B cell (primary cell): Measurements from ENCODE around the gene SLIT3. TPM values are rescaled to one million over a fixed set of nuclear protein-coding genes. Genes with fewer than 3 reads are reported as not detected.

Experiments
- ATAC-seq: fragments of 200-7000 bp; cut with Tn5 transposase; one replicate; pipeline ENCODE4 v1.10.0; 2021; ENCODE audit warnings: low read depth, mild to moderate bottlenecking, moderate number of reproducible peaks, moderate library complexity
- CTCF ChIA-PET: fragments of 350-600 bp; sonication (Branson Sonifier 250); formaldehyde crosslinking; loops from one replicate; lab custom pipeline; 2021; ENCODE audit warnings: antibody characterized with exemption, inconsistent platforms; lab: Charles Lee
- POLR2A ChIA-PET: fragments of 350-600 bp; sonication (Branson Sonifier 250); formaldehyde crosslinking; loops from one replicate; lab custom pipeline; 2021; ENCODE audit warnings: antibody characterized with exemption; lab: Charles Lee
- DNase-seq: peaks from one replicate; pipeline ENCODE4 v3.0.0; 2013
- H2AFZ ChIP-seq: 2 replicates; pipeline ENCODE4 v1.6.1; 2012; ENCODE audit warnings: mild to moderate bottlenecking, low read depth, low read length; ENCODE audit not compliant: insufficient read depth, poor library complexity, severe bottlenecking
- H3K27ac ChIP-seq, 2 donors: 1 replicate in 1 of 2; 2 replicates in 1 of 2; pipeline ENCODE4 v1.5.1; 2012 to 2013; ENCODE audit warnings: low read length in 2 of 2, mild to moderate bottlenecking in 2 of 2, moderate library complexity in 1 of 2
- H3K27me3 ChIP-seq, 4 experiments: fragments of 200-600 bp in 1 of 4; sonication (generic) in 1 of 4; replicated peaks in 1 of 4; 1 replicate in 2 of 4; 2 replicates in 2 of 4; pipeline versions ENCODE4 v1.6.1 to v1.7.0; 2013 to 2016; ENCODE audit warnings: low read length in 3 of 4, mild to moderate bottlenecking in 2 of 4, mixed read lengths in 1 of 4, moderate library complexity in 1 of 4; ENCODE audit not compliant: insufficient read depth in 4 of 4, control insufficient read depth in 3 of 4; ENCODE audit errors: control extremely low read depth in 1 of 4
- H3K36me3 ChIP-seq, 2 experiments: replicated peaks in 1 of 2; 1 replicate in 1 of 2; 2 replicates in 1 of 2; pipeline versions ENCODE4 v1.6.1 to v1.7.1; 2013; ENCODE audit warnings: low read length in 1 of 2; ENCODE audit not compliant: insufficient read depth in 2 of 2, control insufficient read depth in 1 of 2; ENCODE audit errors: control extremely low read depth in 1 of 2, extremely low read depth in 1 of 2
- H3K4me1 ChIP-seq, 2 donors: fragments of 200-600 bp in 1 of 2; sonication (generic) in 1 of 2; 1 replicate in 1 of 2; 2 replicates in 1 of 2; pipeline versions ENCODE4 v1.5.1 to v1.6.1; 2013 to 2017; ENCODE audit warnings: low read length in 2 of 2; ENCODE audit not compliant: control insufficient read depth in 2 of 2, insufficient read depth in 2 of 2
- H3K4me2 ChIP-seq: replicated peaks from 2 replicates; pipeline ENCODE3; 2012; ENCODE audit warnings: mild to moderate bottlenecking, low read depth, low read length; ENCODE audit not compliant: poor library complexity, severe bottlenecking
- H3K4me3 ChIP-seq, 5 experiments: fragments of 200-600 bp in 1 of 5; sonication (generic) in 1 of 5; 1 replicate in 3 of 5; 2 replicates in 2 of 5; pipeline versions ENCODE4 v1.5.1 to v1.7.0; 2011 to 2016; ENCODE audit warnings: low read length in 4 of 5, mild to moderate bottlenecking in 4 of 5, low read depth in 2 of 5, control low read depth in 1 of 5, moderate library complexity in 1 of 5; ENCODE audit not compliant: insufficient read depth in 1 of 5; ENCODE audit errors: control extremely low read depth in 1 of 5, extremely low read depth in 1 of 5
- H3K79me2 ChIP-seq: fragments of 200-600 bp; sonication (generic); one replicate; pipeline ENCODE4 v1.6.0; 2016; ENCODE audit warnings: low read length; ENCODE audit not compliant: control insufficient read depth, insufficient read depth
- H3K9ac ChIP-seq: fragments of 200-600 bp; sonication (generic); 2 replicates; pipeline ENCODE4 v1.6.1; 2017; ENCODE audit warnings: mild to moderate bottlenecking, low read length, moderate library complexity
- H3K9me3 ChIP-seq, 3 donors: one replicate each; pipeline versions ENCODE4 v1.6.1 to v1.7.1; 2013; ENCODE audit warnings: low read length in 2 of 3; ENCODE audit not compliant: control insufficient read depth in 2 of 3, insufficient read depth in 1 of 3; ENCODE audit errors: control extremely low read depth in 1 of 3
- H4K20me1 ChIP-seq: 2 replicates; pipeline ENCODE4 v1.6.0; 2012; ENCODE audit warnings: mild to moderate bottlenecking, low read length; ENCODE audit not compliant: insufficient read depth, control insufficient read depth, poor library complexity, severe bottlenecking
- H3K27ac Mint-ChIP-seq: one replicate; pipeline ENCODE4 v1.8.0; 2021; ENCODE audit warnings: mixed read lengths
- H3K27me3 Mint-ChIP-seq: one replicate; pipeline ENCODE4 v1.8.0; 2021; ENCODE audit warnings: mixed read lengths
- H3K4me1 Mint-ChIP-seq: one replicate; pipeline ENCODE4 v1.8.0; 2021; ENCODE audit warnings: mixed read lengths
- H3K4me3 Mint-ChIP-seq: one replicate; pipeline ENCODE4 v1.8.0; 2021; ENCODE audit warnings: mixed read lengths
- H3K9me3 Mint-ChIP-seq: one replicate; pipeline ENCODE4 v1.8.0; 2022; ENCODE audit warnings: mixed read lengths; ENCODE audit not compliant: insufficient read depth
- EZH2 ChIP-seq: IDR thresholded peaks from 2 replicates; pipeline ENCODE4 v1.6.1; 2012; ENCODE audit warnings: borderline replicate concordance, low read depth, mild to moderate bottlenecking, moderate library complexity, low read length; ENCODE audit not compliant: insufficient read depth, poor library complexity, severe bottlenecking
- WGBS: methylation state at CpG from one replicate; pipeline ENCODE4 v1.1.5; 2013; ENCODE audit warnings: missing lambda C conversion rate; ENCODE audit not compliant: insufficient coverage; 5-methylcytosine and 5-hydroxymethylcytosine counted together
- intact Hi-C: fragments of 100-400 bp; cut with micrococcal nuclease; formaldehyde crosslinking; loops from one replicate; pipeline ENCODE4 v1.10.0; 2022
- polyA plus RNA-seq: library from polyadenylated mRNA; depleted of rRNA; stranded (reverse); fragments of >200 nt; gene quantifications from 2 replicates; pipeline ENCODE4 v1.2.3, GENCODE V29; 2012
- total RNA-seq, 2 donors: library from RNA; stranded (reverse); fragments of 120-200 nt in 1 of 2; gene quantifications; 1 replicate in 1 of 2; 2 replicates in 1 of 2; pipeline versions ENCODE4 v1.2.3 to v1.2.4, GENCODE V29; 2013 to 2022
- TF ChIP-seq, protein P1 (sequence below): fragments of 200-600 bp; IDR thresholded peaks from one replicate; pipeline ENCODE4 v1.8.0; 2022; ENCODE audit warnings: antibody characterized with exemption, mild to moderate bottlenecking

SLIT3 gene
- total and polyA plus RNA-seq, 2 donors (not counting 1 experiment from before 2014, with no cell fraction given), result not detected

DNA sequence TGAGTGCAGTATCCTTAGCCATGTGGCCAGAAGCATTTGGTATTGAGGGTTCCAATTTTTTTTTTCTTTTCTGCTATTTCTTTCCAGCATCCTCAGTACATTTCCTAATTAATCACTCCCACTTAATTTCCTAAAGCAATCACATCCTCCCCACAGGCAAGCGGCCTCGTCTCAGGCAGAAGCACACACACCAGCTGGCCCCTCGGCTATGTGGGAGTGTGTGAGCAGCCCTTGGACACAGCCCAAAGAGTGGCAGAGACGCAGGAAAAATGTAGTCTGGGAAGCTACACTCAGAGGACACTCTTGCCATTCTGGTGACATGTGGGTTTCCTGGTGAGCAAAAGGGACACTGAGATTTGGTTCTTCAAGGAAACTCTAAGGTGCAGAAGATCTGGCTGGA, 20.7 kb downstream of the SLIT3 start:
- TF ChIP-seq, protein P1, sequence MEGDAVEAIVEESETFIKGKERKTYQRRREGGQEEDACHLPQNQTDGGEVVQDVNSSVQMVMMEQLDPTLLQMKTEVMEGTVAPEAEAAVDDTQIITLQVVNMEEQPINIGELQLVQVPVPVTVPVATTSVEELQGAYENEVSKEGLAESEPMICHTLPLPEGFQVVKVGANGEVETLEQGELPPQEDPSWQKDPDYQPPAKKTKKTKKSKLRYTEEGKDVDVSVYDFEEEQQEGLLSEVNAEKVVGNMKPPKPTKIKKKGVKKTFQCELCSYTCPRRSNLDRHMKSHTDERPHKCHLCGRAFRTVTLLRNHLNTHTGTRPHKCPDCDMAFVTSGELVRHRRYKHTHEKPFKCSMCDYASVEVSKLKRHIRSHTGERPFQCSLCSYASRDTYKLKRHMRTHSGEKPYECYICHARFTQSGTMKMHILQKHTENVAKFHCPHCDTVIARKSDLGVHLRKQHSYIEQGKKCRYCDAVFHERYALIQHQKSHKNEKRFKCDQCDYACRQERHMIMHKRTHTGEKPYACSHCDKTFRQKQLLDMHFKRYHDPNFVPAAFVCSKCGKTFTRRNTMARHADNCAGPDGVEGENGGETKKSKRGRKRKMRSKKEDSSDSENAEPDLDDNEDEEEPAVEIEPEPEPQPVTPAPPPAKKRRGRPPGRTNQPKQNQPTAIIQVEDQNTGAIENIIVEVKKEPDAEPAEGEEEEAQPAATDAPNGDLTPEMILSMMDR, result no peak
- no peak for TF ChIP-seq EZH2
- Histone ChIP-seq H3K36me3 (no peaks in the 10 kb centered on the region), H3K4me3 (no peak overlapping the region), H2AFZ (no peak overlapping the region), H3K9ac (no peak overlapping the region), H4K20me1 (no peaks in the 10 kb centered on the region), H3K9me3 (peaks cover 0 to 2% (median 0%) of the 10 kb centered on the region in 3 donors), H3K27ac (no peak overlapping the region), H3K4me1 (no peaks in the 10 kb centered on the region), H3K27me3 (no peaks in the 10 kb centered on the region), H3K79me2 (no peaks in the 10 kb centered on the region), H3K4me2 (no peak overlapping the region)
- no peak overlapping the region for H3K4me3 Mint-ChIP-seq
- peaks cover 13% of the 10 kb centered on the region for H3K27me3 Mint-ChIP-seq
- 97% methylated on average over 3 of the region's 4 CpGs for WGBS
- no peak for ATAC-seq
- H3K27ac Mint-ChIP-seq, result no peak overlapping the region
- no peaks in the 10 kb centered on the region for H3K4me1 Mint-ChIP-seq
- ChIA-PET POLR2A (no interaction called here), CTCF (no interaction called here)
- H3K9me3 Mint-ChIP-seq, result peaks cover 6% of the 10 kb centered on the region
- intact Hi-C loops, result no loop called here
- DNase-seq, result no peak

DNA sequence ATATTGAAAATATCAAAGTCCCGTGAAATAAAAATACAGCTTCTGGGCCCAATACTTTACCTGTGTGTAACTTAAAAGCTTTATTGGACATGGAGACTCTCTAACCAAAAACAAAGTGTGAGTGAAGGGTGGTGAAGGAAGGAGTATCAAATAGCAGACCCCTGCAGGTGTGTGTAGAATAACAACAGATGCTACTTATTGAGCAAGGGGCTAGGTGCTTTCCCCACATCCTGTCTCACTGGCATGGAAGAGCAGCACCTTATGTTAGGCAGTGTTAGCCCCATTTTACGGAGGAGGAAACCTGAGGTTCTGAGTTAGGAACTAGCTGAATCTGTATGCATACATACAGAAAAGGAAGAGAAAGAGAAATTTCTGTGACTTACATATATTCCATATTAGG, 21.8 kb downstream of the SLIT3 start:
- Mint-ChIP-seq H3K4me3 (no peak overlapping the region), H3K9me3 (peaks cover 3% of the 10 kb centered on the region), H3K27ac (no peak overlapping the region), H3K4me1 (no peaks in the 10 kb centered on the region), H3K27me3 (peaks cover 12% of the 10 kb centered on the region)
- Histone ChIP-seq H4K20me1 (no peaks in the 10 kb centered on the region), H3K27ac (no peak overlapping the region), H3K9ac (no peak overlapping the region), H3K4me1 (no peaks in the 10 kb centered on the region), H3K4me2 (no peak overlapping the region), H3K36me3 (no peaks in the 10 kb centered on the region), H3K9me3 (peaks cover 0 to 2% (median 0%) of the 10 kb centered on the region in 3 donors), H2AFZ (no peak overlapping the region), H3K79me2 (no peaks in the 10 kb centered on the region), H3K4me3 (no peak overlapping the region), H3K27me3 (no peaks in the 10 kb centered on the region)
- WGBS, result no CpG with 5 or more reads among the region's 2 CpGs
- ChIA-PET POLR2A (no interaction called here), CTCF (no interaction called here)
- intact Hi-C loops, result no loop called here
- ATAC-seq (no peak), DNase-seq (no peak)
- TF ChIP-seq EZH2, result no peak
- TF ChIP-seq, protein P1, result no peak
